HG02623 (cell line): Measurements from ENCODE around the gene CFAP107.
"Not testable (repeated sequence)": the region's sequence is repeated elsewhere in the genome, so short reads cannot be mapped to it uniquely, and the experiment has no call there.

Experiments
- ATAC-seq: cut with Tn5 transposase; IDR thresholded peaks from one replicate; pipeline ENCODE4 v1.9.1; 2021; ENCODE audit warnings: moderate library complexity; ENCODE audit not compliant: unreplicated experiment

Gene CFAP107, protein sequence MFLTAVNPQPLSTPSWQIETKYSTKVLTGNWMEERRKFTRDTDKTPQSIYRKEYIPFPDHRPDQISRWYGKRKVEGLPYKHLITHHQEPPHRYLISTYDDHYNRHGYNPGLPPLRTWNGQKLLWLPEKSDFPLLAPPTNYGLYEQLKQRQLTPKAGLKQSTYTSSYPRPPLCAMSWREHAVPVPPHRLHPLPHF

GRCh38 chr1:12745992-12746323 is at the start of gene CFAP107:
Gene CFAP107, plus strand, starts transcription at chr1:12746200. Its CDS starts 231 bp downstream, at chr1:12746431.
- ATAC-seq: no peak

GRCh38 chr1:12696658-12697057 is 49.3 kb upstream of the CFAP107 start:
- no peak for ATAC-seq

DNA sequence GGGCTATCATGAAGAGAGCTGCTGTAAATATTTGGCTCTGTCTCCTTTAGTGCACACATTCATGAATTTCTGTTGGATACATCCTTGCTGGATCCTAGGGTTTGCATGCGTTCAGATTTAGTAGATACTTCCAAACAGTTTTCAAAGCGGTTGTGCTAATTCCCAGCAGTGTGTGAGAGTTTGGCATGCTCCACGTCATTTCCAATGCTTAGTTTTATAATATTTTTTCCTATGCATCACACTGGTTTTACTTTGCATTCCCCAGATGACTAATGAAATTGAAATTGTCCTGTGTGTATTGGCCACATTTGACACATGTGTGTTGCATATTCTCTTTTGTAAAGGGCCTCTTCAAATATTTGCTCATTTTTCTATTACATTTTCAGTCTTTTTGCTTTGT is 48.6 kb upstream of the CFAP107 start:
- no peak for ATAC-seq

- no peak for ATAC-seq
Observed at GRCh38 chr1:12703821-12704451, 42.1 kb upstream of the CFAP107 start.

GRCh38 chr1:12706061-12706460 is 39.9 kb upstream of the CFAP107 start:
- no peak for ATAC-seq

DNA sequence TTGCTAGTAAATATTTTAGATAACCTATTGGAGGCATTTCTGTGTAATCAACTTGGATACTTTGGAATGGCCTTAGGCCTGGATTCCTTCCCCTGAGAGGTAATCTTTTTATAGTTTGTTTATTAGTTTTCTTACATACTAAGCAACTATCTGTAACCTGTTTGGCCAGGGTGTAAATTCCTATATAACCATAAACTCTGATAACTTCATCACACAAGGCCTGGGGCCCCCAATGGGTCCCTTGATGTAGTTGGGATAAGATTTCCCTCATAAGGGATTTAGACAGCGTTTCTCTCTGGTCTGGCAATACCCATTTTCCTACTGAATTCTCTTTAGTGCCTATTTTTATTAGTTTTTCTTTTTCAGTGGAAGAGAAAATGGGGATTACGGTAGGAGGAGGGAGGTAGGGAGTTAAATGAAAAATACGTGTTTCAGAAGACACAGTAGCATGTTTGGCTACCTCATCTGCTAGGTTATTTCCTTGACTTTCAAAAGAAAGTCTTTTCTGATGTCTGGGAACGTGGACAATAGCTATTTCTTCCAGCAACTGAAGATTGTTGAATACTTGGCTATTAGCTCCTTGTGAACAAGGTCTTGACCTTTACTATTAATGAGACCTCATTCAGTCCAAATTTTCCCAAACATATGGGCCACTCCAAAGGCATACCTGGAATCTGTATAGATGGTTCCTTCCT is 37.5 kb upstream of the CFAP107 start:
- ATAC-seq: no peak

DNA sequence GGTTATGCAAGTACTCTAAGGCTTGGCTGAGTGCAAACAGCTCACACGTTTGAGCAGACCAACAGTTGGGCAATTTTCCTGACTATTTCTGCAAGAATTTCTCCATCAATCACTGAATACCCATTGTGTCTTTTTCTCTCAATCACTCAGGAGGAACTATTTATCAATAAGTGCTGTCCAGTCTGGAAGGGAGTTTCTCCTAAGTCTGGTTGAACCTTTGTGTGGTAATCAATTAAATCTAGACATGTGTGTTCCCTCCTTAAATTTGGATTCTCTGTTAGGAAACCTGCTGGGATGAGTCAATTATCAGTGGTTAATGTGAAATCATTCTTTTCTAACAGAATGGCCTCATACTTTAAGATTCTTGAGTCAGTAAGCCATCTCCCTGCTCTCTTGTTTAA is 36.9 kb upstream of the CFAP107 start:
- ATAC-seq: no peak

- no peak for ATAC-seq
Observed at GRCh38 chr1:12709696-12710095, 36.3 kb upstream of the CFAP107 start.

DNA sequence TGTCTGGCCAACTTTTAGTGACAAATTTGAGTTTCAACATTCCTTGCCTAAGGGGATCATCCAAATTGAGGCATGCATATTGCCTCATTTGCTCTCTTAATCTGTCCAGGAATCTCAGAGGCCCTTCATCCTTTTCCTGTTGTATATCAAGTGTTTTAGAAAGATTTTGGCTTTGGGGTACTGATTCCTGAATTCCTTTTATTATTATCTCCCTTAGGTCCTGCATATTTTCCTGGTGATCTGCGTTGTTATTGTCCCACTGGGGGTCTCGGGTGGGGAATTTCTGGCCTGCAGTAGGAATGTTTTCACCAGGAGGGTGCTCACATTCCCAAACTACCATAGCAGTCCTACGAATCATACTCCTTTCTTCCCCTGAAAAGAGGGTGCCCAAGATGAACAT is 34.5 kb upstream of the CFAP107 start:
- no peak for ATAC-seq

- ATAC-seq: no peak
Observed at GRCh38 chr1:12712076-12712475, 33.9 kb upstream of the CFAP107 start.

- no peak for ATAC-seq
Observed at GRCh38 chr1:12712929-12713328, 33.1 kb upstream of the CFAP107 start.

DNA sequence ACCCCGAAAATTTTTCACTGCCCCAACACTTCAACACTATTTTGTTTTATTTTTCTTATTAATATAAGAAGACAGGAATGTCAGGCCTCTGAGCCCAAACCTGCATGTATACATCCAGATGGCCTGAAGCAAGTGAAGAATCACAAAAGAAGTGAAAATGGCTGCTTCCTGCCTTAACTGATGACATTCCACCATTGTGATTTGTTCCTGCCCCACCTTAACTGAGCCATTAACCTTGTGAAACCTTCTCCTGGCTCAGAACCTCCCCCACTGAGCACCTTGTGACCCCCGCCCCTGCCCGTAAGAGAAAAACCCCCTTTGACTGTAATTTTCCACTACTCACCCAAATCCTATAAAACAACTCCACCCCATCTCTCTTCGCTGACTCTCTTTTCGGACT is 32.3 kb upstream of the CFAP107 start:
- not testable (repeated sequence) for ATAC-seq

- no peak for ATAC-seq
Observed at GRCh38 chr1:12714710-12715475, 31.1 kb upstream of the CFAP107 start.

DNA sequence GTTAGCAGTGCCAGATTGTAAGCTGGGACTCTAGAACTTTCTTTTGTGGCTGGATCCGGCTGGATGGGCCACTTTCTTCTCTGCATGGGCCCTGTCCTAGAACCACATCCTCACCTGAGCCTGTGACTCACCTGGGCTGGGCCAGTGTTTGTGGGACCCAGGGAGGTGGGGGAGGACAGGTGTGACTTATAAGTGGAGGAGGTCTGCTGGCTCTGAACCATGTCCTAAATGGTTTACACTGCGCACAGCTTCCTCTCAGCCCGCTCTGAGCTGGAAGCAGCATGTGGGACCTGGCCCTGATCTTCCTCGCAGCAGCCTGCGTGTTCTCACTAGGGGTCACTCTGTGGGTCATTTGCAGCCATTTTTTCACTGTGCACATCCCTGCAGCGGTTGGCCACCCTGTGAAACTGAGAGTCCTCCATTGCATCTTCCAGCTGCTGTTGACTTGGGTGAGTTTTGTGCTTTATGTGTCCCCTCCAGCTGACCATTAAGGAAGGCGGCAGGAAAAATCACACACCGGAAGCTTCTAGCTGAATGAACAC is 30.0 kb upstream of the CFAP107 start, which contains the start of gene AADACL3:
Gene AADACL3 (plus strand): TSS at position 215 of the 542 bp plus-strand sequence. CDS start 67 bp downstream, at position 282.
- ATAC-seq: no peak

GRCh38 chr1:12717301-12717838 is 28.6 kb upstream of the CFAP107 start:
- ATAC-seq: no peak

GRCh38 chr1:12722626-12723025 is 23.4 kb upstream of the CFAP107 start:
- no peak for ATAC-seq

GRCh38 chr1:12728391-12728790 is 17.6 kb upstream of the CFAP107 start:
- no peak for ATAC-seq

GRCh38 chr1:12730156-12730555 is 15.8 kb upstream of the CFAP107 start:
- ATAC-seq: no peak

GRCh38 chr1:12731084-12731483 is 14.9 kb upstream of the CFAP107 start:
- not testable (repeated sequence) for ATAC-seq

- no peak for ATAC-seq
Observed at GRCh38 chr1:12734651-12735050, 11.3 kb upstream of the CFAP107 start.

DNA sequence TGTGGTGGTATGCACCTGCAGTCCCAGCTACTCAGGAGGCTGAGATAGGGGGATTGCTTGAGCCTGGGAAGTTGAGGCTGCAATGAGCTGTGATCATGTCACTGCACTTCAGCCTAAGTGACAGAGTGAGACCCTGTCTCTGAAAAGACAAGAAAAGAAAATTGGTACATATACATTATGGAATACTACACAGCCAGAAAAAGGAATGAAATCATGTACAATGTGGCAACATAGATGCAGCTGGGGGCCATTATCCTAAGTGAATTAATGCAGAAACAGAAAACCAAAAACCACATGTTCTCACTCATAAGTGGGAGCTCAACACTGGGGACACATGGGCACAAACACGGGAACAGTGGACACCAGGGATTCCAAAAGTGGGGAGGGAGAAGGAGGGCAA is 7.1 kb upstream of the CFAP107 start:
- no peak for ATAC-seq
